ENCODE data around the gene GRK2. TPM values are rescaled to one million over a fixed set of nuclear protein-coding genes. Genes with fewer than 3 reads are reported as not detected.
A peak's percentile ranks its signal among the peaks of the same experiment; 100 is the strongest.

GRK2 gene
- polyA plus RNA-seq, 1 donor (not counting 4 experiments of a cell fraction or from before 2014, with no cell fraction given): 21.1 TPM

GRCh38 chr11:67274768-67275605, 8.7 kb downstream of the GRK2 start:
- Histone ChIP-seq H2AFZ (ENCODE audit: control insufficient read depth, low read length) (no peak overlapping the region), H4K20me1 (ENCODE audit: control insufficient read depth, extremely low read depth, insufficient read depth, low read length) (peaks cover 14% of the 10 kb centered on the region), H3K9me3 (ENCODE audit: control insufficient read depth, low read depth, low read length) (no peaks in the 10 kb centered on the region), H3K27ac (ENCODE audit: control insufficient read depth, insufficient read depth, low read length) (no peak overlapping the region), H3K9ac (ENCODE audit: control insufficient read depth, extremely low read depth, insufficient read depth, low read length) (no peak overlapping the region), H3K4me2 (ENCODE audit: control insufficient read depth, extremely low read depth, insufficient read depth, low read depth, low read length) (no peak overlapping the region), H3K36me3 (ENCODE audit: control insufficient read depth in 2 of 2, extremely low read depth in 1 of 2, insufficient read depth in 2 of 2, low read length in 2 of 2) (peaks cover 6 to 37% of the 10 kb centered on the region in 2 experiments), H3K9me1 (ENCODE audit: control insufficient read depth, extremely low read depth, insufficient read depth, low read length) (peaks cover 2% of the 10 kb centered on the region), H3K4me1 (ENCODE audit: control insufficient read depth, extremely low read depth, insufficient read depth, low read length) (peaks cover 32% of the 10 kb centered on the region), H3K79me2 (ENCODE audit: control insufficient read depth, insufficient read depth, low read length) (peaks cover 76% of the 10 kb centered on the region), H3K27me3 (ENCODE audit: control insufficient read depth, extremely low read depth, insufficient read depth, low read length) (no peaks in the 10 kb centered on the region), H3K4me3 (ENCODE audit: control insufficient read depth in 2 of 3, extremely low read depth in 1 of 3, insufficient read depth in 2 of 3, low read depth in 1 of 3, low read length in 3 of 3) (no peak overlapping the region)
- DNase-seq (ENCODE audit: low read depth, low spot score): no peak
- FAIRE-seq: no peak
- no peak for TF ChIP-seq EZH2 (IDR thresholded peaks at IDR 0.05; ENCODE audit: low read length)
- TF ChIP-seq CTCF (optimal IDR thresholded peaks at IDR 0.05 in 1 of 3, IDR thresholded peaks at IDR 0.05 in 1 of 3, conservative IDR thresholded peaks at IDR 0.05 in 1 of 3; ENCODE audit: extremely low read depth in 1 of 3, insufficient read depth in 2 of 3, low read length in 3 of 3): no peak
- dilution Hi-C loops (cut with MboI; ENCODE audit: extremely low pct_ligation_motif_present, low sequenced_read_pairs): no loop called here

GRCh38 chr11:67275606-67276409, 9.5 kb downstream of the GRK2 start:
- Histone ChIP-seq H3K4me3 (ENCODE audit: control insufficient read depth in 2 of 3, extremely low read depth in 1 of 3, insufficient read depth in 2 of 3, low read depth in 1 of 3, low read length in 3 of 3) (no peak overlapping the region), H3K27ac (ENCODE audit: control insufficient read depth, insufficient read depth, low read length) (no peak overlapping the region), H3K4me1 (ENCODE audit: control insufficient read depth, extremely low read depth, insufficient read depth, low read length) (peaks cover 24% of the 10 kb centered on the region), H3K36me3 (ENCODE audit: control insufficient read depth in 2 of 2, extremely low read depth in 1 of 2, insufficient read depth in 2 of 2, low read length in 2 of 2) (peaks cover 12 to 46% of the 10 kb centered on the region in 2 experiments), H2AFZ (ENCODE audit: control insufficient read depth, low read length) (no peak overlapping the region), H3K9me3 (ENCODE audit: control insufficient read depth, low read depth, low read length) (no peaks in the 10 kb centered on the region), H3K4me2 (ENCODE audit: control insufficient read depth, extremely low read depth, insufficient read depth, low read depth, low read length) (no peak overlapping the region), H3K27me3 (ENCODE audit: control insufficient read depth, extremely low read depth, insufficient read depth, low read length) (no peaks in the 10 kb centered on the region), H4K20me1 (ENCODE audit: control insufficient read depth, extremely low read depth, insufficient read depth, low read length) (peaks cover 8% of the 10 kb centered on the region), H3K9me1 (ENCODE audit: control insufficient read depth, extremely low read depth, insufficient read depth, low read length) (no peaks in the 10 kb centered on the region), H3K79me2 (ENCODE audit: control insufficient read depth, insufficient read depth, low read length) (peaks cover 70% of the 10 kb centered on the region), H3K9ac (ENCODE audit: control insufficient read depth, extremely low read depth, insufficient read depth, low read length) (no peak overlapping the region)
- TF ChIP-seq EZH2 (IDR thresholded peaks at IDR 0.05; ENCODE audit: low read length) (no peak), CTCF (optimal IDR thresholded peaks at IDR 0.05 in 1 of 3, IDR thresholded peaks at IDR 0.05 in 1 of 3, conservative IDR thresholded peaks at IDR 0.05 in 1 of 3; ENCODE audit: extremely low read depth in 1 of 3, insufficient read depth in 2 of 3, low read length in 3 of 3) (peak in 1 of 3 experiments; percentile 1)
- FAIRE-seq (no peak), DNase-seq (ENCODE audit: low read depth, low spot score) (no peak)
- dilution Hi-C loops (cut with MboI; ENCODE audit: extremely low pct_ligation_motif_present, low sequenced_read_pairs): no loop called here

All from keratinocyte (primary cell).